ENCODE results near the gene NXN.
"Not testable (repeated sequence)": the region's sequence is repeated elsewhere in the genome, so short reads cannot be mapped to it uniquely, and the experiment has no call there.

Gene NXN

DNA sequence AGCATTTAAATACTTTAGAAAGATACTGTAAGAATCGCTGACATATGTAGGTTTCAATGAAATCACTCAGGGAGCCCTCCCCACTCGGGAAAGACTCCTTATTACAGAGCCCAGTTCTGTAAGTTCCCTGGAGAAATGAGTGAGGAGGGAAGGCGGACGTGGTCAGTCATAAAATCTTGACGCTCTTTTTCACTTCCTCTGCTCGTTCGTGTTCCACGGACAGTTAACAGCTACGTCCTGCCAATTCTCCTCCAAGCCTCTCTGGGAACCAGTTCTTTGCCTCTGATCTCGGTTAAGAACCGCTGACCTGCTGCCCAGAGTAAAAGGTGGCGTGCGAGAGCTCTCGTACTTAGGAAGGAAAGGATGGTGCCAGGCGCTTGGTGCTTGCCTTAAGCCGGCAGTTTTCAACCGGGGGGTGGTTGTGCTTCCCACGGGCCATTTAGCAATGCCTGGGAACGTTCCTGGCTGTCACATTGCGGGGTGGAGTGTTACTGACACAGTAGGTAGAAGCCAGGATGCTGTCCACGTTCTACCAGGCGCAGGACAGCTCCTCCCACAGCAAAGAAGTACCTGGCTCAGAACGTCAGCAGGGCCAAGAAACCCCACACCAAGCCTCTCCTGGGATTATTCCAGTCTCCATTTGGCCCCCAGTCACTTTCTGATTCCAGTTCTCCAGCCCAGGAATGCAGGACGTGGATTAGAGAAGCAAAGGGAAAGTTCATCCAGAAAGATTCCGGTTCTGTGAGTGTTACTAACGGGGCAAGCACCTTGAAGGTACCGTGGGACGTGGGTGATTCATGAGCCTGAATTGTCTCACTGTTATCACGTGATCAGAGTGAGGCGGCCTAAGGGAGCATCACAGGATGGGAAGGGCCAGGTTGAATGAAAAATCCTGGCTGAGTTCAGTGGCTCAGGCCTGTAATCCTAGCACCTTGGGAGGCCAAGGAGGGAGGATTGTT, 109.7 kb downstream of the NXN start:
- TF ChIP-seq, protein P1, sequence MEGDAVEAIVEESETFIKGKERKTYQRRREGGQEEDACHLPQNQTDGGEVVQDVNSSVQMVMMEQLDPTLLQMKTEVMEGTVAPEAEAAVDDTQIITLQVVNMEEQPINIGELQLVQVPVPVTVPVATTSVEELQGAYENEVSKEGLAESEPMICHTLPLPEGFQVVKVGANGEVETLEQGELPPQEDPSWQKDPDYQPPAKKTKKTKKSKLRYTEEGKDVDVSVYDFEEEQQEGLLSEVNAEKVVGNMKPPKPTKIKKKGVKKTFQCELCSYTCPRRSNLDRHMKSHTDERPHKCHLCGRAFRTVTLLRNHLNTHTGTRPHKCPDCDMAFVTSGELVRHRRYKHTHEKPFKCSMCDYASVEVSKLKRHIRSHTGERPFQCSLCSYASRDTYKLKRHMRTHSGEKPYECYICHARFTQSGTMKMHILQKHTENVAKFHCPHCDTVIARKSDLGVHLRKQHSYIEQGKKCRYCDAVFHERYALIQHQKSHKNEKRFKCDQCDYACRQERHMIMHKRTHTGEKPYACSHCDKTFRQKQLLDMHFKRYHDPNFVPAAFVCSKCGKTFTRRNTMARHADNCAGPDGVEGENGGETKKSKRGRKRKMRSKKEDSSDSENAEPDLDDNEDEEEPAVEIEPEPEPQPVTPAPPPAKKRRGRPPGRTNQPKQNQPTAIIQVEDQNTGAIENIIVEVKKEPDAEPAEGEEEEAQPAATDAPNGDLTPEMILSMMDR (IDR thresholded peaks at IDR 0.05; ENCODE audit: extremely low read depth, missing control alignments) = no peak
- DNase-seq (ENCODE audit: low spot score) = no peak

DNA sequence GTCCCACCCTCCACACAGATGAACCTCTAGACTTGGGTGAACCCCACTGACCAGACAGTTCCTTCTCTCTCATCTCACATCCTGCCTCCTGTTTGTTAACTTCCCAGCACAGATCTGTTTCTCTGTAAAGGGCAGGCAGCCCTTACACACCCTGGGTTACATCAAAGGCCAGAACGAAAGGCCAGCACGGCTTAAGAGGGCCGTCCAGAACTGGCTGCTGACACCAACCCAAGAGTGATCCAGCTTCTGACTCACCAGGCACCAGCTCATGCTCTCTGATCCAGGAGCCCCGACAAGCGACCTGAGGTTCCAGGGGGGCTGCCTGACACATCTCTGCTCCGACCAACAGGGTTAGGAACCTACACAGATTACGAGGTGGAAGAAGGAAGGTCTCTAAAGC, 110.5 kb downstream of the NXN start:
- no peak for DNase-seq (ENCODE audit: low spot score)

GRCh38 chr17:867896-868489, 111.6 kb downstream of the NXN start:
- DNase-seq (ENCODE audit: low spot score) = no peak
- TF ChIP-seq, protein P1 (IDR thresholded peaks at IDR 0.05; ENCODE audit: extremely low read depth, missing control alignments) = no peak

More for the DNA sequence above, 110.5 kb downstream of the NXN start:
- TF ChIP-seq, protein P1 (IDR thresholded peaks at IDR 0.05; ENCODE audit: extremely low read depth, missing control alignments) = no peak

DNA sequence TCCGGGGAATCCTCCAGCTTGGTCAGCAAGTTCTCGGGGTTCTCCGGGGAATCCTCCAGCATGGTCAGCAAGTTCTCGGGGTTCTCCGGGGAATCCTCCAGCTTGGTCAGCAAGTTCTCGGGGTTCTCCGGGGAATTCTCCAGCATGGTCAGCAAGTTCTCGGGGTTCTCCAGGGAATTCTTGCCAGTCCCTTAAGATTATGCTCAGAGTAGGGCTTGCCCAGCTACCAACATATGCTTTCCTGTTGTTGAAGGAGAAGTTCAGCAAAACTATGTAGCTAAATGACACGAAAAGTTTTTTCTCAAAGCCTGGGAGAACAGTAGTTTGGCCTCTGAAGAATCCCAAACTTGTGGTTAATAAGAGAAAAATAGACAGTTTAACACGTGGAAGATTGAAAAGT, 112.3 kb downstream of the NXN start:
- DNase-seq (ENCODE audit: low spot score) = not testable (repeated sequence)

- DNase-seq (ENCODE audit: low spot score) = no peak
- TF ChIP-seq, protein P1 (IDR thresholded peaks at IDR 0.05; ENCODE audit: extremely low read depth, missing control alignments) = no peak
Observed at GRCh38 chr17:866568-867103, 112.9 kb downstream of the NXN start.

DNA sequence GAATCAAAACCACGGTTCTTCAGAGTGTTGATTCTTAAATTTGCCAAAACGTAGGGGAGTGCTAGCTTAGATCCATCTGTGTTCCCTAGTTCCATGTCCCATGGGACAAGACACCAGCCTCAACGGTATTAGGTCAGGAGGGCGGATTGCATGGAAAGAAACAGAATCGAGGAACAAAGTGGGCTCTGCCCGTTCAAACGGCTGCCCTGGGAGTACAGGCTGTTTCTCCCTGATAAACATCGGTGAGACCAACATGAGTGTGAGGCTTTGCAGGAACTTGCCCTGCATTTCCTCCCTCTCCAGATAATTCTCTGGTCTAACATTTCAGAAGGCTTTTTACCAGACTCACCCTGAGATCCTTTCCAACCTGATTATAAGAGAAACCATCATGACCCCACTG, 115.3 kb downstream of the NXN start:
- TF ChIP-seq, protein P1 (IDR thresholded peaks at IDR 0.05; ENCODE audit: extremely low read depth, missing control alignments) = no peak
- no peak for DNase-seq (ENCODE audit: low spot score)

DNA sequence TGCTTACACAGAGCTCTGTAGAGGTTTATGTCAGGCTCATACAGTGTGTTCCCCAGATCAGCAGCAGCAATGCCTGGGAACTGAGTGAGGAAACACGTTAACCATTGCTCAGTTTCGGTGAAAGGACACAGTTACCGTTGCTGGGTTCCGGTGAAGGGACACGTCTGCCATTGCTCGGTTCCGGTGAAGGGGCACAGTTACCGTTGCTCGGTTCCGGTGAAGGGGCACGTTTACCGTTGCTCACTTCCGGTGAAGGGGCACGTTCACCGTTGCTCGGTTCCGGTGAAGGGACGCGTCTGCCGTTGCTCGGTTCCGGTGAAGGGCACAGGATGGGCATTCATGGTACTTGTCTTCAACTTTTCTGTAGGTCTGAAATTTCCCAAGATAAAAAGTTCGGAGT, 115.7 kb downstream of the NXN start:
- TF ChIP-seq, protein P1 (IDR thresholded peaks at IDR 0.05; ENCODE audit: extremely low read depth, missing control alignments) = no peak
- no peak for DNase-seq (ENCODE audit: low spot score)

Data from GM20000 (cell line).